ENCODE results near the gene PSKH1.

Gene PSKH1

DNA sequence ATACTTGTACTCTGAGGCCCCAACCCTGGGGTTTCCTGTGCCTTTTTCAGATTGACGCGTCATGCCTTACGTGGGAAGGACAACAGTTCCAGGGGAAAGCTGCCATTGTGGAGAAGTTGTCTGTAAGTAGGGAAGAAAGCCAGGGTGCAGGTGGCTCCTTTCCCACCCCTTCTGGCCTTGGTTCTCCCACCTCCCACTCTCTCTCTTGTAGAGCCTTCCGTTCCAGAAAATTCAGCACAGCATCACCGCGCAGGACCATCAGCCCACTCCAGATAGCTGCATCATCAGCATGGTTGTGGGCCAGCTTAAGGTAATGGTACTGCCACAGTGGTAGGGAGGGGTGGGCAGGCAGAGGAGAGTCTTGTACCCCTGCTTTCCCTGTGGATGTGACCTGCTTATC is 24.8 kb upstream of the PSKH1 start:
- DNase-seq, result no peak

DNA sequence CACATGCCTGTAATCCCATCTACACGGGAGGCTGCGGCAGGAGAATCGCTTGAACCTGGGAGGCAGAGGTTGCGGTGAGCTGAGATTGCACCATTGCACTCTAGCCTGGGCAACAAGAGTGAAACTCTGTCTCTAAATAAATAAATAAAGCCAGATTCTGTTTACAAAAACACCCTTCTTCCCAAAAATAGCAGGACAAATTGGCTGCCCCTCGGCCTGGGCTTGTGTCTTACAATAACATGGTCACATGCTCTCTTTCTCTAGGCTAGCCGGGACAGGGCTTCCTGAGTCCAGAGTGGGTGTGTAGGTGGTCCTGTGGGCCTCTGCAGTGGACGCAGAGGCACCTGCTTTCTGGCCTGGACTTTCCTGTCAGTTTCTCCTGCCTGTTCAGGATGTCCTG is 23.4 kb upstream of the PSKH1 start:
- no peak for DNase-seq

DNA sequence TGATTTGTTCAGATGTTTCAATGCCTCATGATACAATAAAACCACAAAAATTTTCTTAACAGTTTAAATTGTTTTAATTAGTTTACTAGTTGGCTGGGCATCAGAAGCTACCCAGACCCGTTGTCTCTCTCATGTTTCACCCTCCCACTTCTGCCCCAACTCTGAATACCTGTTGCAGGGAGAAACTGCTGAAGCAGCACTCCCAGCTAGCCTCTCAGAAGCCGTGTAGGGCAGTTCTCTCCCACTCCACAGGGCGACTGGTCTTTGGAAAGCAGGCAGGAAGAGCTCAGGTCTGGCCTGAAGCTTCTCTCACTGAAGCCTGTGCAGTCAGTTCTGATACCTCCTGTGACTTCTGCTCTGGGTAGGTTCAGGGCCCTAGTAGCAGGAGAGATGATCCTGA is 21.8 kb upstream of the PSKH1 start:
- DNase-seq, result no peak

DNA sequence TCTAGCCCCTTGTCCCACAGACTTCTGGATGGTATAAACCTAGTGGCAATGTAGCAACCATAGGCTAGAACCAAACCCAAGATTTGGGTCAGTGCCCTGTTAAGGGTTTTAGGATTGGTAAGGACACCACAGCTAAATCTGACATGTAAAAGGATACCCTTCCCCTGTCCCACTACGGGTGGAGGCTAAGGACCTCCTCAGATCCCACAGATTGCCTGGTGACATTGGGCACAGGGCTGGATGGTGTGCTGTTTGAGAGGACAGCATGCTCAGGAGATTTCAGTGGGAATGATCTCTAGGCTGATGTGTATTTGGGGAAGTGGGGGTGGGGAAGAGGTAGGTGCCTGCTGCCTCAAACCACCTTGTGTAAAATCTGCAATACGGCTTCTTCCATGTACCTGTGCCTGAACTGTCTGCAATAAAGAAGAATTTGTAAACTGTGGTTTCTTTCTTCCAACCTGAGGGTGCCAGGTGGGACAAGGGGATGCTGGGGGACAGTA is 20.9 kb upstream of the PSKH1 start:
- no peak for DNase-seq

DNA sequence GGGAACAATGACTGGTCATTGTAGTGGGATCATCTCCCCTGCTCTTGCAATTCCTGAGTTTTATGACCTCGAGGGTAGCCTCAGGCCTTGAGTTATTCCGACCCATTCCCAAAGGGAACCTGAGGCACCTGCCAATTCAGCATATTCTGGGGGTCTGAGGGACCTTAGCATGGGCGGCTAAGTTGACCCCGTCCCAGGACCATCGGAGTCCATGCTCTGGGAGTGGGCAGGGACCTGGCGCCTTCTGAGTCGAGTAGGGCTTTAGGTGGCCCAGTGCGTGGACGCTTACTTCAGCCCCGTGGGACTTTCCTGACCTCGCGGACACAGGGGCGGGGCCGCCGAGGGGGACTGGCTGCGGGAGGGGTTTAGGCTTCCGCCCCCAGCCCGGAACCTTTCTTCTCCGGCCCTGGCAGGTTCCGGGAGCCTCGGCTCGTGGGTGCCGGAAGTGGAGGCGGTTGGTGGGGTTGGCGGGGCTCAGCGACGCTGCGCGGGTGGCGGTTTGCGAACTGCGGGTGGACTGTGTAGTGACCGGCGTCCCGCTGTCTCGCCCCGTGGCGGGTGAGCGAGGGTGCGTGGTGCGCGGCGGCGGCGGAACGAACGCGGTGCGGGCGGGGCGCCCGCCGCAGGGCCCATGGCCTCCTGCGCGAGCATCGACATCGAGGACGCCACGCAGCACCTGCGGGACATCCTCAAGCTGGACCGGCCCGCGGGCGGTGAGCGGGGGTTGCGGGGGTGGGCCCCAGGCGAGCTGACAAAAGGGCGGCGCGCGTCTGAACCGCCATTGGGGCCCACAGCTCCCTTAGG is 20.2 kb upstream of the PSKH1 start, which contains the start of gene EDC4:
Gene EDC4, plus strand, starts transcription at position 422 of the 804 bp plus-strand sequence. Its CDS starts 210 bp downstream, at position 632.
- DNase-seq, result no peak

DNA sequence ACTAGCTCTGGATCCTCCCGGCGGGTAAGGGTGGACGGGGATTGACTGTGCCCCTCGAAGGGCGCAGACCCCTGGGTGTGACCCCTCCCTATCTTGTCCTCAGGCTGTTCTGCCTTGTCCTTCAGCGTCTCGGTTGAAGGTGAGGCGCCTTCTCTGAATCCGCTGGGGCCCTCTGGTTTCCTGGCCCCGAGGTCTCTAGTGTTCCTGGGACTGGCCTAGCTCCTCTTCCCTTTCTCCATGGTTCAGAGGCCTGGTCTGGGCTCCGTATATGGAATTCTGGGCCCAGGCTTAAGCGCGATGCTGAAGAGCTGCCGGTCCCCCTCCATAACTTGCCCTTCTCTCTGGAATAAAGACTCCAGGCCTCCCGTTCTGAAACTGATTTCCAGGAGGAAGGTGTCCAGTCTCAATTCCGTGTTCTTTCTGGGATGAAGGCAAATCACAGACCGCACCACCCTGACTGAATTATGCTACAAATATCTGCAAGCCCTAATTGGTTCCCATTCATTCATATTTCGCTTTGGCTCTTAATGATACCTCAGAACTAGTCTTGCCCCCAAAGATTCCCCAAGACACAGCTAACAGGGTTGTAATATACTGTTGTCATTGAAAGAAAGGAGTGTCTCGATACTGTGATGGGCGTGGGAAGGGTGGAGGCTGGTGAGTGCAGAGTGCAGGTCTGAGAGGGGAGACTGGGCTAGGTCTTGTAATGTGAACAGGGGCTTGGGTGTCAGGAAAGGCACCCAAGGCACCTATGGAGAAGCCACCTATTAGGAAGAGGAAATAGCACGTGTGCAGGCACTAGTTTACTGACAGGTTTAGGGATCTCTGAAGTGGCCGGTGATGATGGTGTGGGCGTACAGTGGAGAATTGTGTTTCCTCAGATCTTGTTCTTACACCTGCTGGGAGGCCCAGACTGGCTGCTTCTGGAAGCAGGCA is 19.4 kb upstream of the PSKH1 start:
- no peak for DNase-seq

DNA sequence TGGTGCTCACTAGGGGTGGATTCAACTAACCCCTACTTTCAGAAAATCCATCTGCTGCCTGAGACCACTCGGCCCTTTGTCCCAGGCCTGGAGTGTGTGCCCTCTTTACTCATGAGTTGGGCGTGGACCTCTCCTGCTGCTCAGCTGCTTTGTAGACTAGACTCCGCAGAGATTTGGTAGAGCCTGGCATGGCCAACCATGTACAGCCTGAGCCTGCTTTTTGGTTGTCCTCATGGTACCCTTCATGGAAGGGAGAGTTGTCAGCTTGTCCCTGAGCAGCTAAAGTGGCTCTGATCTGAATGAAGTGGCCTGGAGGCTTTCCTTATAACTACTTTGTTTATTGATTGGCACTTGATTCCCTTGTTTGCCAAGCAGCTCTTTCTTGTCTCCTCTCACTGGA is 18.7 kb upstream of the PSKH1 start:
- no peak for DNase-seq

DNA sequence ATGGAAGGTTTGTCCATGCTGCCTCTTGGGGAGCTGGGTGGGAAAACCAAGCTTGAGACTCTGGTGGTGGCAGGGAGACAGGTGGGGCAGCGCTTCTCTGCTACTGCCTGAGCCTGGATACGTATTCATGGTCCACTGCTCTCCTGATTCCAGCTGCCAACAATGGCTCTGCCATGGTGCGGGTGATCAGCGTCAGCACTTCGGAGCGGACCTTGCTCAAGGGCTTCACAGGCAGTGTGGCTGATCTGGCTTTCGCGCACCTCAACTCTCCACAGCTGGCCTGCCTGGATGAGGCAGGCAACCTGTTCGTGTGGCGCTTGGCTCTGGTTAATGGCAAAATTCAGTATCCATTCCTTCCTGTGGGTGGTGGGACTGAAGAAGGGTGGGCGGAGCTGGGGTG is 16.0 kb upstream of the PSKH1 start:
- no peak for DNase-seq

DNA sequence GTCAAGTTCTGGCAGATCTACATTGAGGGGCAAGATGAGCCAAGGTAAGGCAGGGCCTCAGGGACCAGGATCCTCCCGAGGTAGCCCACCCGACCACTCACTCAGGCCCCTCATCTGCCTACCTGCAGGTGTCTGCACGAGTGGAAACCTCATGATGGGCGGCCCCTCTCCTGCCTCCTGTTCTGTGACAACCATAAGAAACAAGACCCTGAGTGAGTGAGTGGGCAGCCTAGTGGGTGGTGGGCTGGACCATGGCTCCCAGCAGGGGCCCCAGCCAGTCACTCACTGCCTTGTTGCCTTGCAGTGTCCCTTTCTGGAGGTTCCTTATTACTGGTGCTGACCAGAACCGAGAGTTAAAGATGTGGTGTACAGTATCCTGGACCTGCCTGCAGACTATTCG is 14.8 kb upstream of the PSKH1 start:
- DNase-seq, result no peak

DNA sequence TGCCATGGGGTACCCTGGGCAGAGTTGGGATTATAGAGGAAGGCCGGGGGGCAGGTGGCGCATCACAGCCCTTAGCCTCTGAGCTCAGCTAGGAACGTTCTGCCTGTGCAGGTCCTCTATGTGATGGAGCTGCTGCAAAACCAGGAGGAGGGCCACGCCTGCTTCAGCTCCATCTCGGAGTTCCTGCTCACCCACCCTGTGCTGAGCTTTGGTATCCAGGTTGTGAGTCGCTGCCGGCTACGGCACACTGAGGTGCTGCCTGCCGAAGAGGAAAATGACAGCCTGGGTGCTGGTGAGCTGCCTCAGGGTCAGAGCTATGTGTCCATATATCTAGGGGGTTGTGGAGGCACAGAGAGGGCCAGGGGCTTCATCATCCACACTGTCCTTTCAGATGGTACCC is 14.2 kb upstream of the PSKH1 start:
- no peak for DNase-seq

DNA sequence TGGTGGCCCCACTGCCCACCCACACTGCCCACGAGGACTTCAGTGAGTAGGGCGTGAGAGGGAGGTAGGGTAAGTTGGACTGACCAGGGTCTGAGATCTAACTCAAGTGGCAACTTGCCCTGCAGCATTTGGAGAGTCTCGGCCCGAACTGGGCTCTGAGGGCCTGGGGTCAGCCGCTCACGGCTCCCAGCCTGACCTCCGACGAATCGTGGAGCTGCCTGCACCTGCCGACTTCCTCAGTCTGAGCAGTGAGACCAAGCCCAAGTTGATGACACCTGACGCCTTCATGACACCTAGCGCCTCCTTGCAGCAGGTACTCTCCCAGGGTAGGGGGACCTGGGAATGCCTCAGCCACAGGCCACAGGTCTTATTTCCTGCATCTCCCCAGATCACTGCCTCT is 13.6 kb upstream of the PSKH1 start:
- no peak for DNase-seq

DNA sequence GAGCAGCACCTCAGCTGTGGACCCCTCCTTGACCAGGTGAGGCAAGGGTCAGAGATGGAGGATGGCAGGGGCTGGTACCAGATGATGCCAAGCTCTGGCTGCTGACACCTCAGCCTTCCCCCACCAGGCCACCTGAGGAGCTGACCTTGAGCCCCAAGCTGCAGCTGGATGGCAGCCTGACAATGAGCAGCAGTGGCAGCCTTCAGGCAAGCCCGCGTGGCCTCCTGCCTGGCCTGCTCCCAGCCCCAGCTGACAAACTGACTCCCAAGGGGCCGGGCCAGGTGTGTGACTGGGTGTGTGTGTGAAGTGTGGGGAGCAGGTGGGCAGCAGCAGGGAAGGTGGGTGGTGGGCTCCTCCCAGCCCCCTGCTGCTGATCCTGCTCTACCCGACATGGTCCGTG is 13.1 kb upstream of the PSKH1 start:
- DNase-seq, result no peak

DNA sequence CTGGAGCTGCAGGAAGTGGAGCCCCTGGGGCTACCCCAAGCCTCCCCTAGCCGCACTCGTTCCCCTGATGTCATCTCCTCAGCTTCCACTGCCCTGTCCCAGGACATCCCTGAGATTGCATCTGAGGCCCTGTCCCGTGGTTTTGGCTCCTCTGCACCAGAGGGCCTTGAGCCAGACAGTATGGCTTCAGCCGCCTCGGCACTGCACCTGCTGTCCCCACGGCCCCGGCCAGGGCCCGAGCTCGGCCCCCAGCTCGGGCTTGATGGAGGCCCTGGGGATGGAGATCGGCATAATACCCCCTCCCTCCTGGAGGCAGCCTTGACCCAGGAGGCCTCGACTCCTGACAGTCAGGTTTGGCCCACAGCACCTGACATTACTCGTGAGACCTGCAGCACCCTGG is 12.5 kb upstream of the PSKH1 start:
- no peak for DNase-seq

DNA sequence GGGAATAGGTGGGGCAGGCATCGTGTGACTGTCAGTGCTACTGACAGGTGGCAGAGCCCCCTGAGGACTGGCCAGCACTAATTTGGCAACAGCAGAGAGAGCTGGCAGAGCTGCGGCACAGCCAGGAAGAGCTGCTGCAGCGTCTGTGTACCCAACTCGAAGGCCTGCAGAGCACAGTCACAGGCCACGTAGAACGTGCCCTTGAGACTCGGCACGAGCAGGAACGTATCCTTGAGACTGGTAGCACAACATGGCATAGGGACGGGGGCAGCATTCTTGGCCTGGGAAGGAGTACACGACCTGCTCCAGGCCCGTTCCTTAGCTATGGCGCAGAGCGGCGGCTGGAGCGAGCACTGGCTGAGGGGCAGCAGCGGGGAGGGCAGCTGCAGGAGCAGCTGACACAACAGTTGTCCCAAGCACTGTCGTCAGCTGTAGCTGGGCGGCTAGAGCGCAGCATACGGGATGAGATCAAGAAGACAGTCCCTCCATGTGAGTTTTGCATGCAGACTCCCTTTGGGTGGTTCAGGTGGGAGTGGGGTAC is 11.4 kb upstream of the PSKH1 start:
- no peak for DNase-seq

DNA sequence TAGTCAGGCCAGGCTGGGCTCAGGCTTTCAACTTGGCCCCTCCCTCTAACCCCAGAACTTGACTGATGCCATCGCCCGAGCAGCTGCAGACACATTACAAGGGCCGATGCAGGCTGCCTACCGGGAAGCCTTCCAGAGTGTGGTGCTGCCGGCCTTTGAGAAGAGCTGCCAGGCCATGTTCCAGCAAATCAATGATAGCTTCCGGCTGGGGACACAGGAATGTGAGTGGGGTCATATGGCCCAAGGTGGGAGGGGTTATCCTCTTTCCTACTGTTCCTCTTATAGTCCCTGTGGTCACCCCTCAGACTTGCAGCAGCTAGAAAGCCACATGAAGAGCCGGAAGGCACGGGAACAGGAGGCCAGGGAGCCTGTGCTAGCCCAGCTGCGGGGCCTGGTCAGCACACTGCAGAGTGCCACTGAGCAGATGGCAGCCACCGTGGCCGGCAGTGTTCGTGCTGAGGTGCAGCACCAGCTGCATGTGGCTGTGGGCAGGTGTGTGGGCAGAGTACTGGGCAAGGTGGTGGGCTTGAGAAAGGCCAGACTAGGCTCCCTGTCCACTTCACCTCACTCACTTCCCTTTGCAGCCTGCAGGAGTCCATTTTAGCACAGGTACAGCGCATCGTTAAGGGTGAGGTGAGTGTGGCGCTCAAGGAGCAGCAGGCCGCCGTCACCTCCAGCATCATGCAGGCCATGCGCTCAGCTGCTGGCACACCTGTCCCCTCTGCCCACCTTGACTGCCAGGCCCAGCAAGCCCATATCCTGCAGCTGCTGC is 10.5 kb upstream of the PSKH1 start:
- DNase-seq, result no peak

DNA sequence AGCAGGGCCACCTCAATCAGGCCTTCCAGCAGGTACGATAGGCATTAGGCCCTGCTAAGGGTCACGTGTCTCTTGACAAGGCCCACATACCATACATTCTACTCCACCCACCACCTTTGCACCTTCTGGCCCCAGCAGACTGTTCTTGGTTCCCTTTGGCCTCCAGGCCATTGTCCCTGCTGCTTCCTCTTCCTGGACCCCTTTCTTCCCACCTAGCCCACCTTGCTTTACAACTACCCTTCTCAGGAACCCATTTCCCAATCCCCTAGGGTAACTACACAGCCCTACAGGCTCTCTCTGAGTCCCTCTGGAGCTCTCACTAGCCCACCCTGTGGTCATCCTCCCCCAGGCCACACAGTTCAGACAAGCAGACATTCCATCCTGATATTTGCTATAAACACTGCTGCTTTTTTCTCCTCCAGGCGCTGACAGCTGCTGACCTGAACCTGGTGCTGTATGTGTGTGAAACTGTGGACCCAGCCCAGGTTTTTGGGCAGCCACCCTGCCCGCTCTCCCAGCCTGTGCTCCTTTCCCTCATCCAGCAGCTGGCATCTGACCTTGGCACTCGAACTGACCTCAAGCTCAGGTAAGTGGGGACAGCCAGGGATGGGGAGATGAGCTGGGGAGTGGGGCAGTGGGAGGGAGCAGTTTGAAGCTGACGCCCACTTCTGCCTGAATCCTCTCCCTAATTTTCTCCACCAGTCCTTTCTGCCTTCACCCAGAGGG is 9.7 kb upstream of the PSKH1 start:
- DNase-seq, result no peak

DNA sequence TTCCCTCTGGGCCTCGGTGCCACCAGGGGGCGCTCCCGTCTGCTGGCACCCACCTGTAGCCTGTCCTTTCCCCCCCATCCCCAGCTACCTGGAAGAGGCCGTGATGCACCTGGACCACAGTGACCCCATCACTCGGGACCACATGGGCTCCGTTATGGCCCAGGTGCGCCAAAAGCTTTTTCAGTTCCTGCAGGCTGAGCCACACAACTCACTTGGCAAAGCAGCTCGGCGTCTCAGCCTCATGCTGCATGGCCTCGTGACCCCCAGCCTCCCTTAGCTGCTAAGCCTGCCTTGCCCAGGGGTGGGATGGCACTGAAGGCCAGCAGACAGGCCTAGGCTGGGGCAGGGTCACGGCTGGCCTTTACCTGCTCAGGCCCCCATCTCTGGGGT is 9.2 kb upstream of the PSKH1 start:
- no peak for DNase-seq

DNA sequence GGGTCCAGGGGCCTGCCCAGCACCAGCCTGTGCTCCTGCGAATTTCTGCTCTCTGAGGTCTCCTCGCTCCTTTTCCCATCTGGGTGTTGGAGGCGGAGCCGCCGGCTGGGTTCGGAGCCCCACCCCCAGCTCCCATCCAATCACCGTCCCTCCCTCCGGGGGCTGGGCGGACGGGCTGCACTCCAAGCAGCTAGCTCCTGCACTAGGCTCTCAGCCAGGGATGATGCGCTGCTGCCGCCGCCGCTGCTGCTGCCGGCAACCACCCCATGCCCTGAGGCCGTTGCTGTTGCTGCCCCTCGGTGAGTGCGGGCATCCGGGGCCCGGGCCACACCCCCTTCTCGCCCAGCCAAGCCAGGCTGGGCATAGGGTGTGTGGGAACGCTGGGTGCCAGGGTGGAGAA is 8.4 kb upstream of the PSKH1 start, which contains the start of gene NRN1L:
Gene NRN1L, plus strand, starts transcription at position 202 of the 400 bp plus-strand sequence. Its CDS starts 19 bp downstream, at position 221.
- no peak for DNase-seq

DNA sequence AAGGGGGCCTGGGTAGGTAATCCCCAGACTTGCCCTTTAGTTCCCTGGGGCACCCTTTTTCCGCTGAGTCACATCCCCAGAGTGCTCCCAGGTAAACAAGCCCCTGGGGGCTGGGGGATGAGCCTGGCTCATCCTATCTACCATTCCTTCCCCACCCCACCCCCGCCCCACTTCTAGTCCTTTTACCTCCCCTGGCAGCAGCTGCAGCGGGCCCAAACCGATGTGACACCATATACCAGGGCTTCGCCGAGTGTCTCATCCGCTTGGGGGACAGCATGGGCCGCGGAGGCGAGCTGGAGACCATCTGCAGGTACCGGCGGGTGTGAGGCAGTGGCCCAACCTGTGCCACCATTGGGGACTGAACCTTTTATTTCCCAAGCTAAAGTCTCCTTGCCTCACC is 7.5 kb upstream of the PSKH1 start:
- DNase-seq, result no peak

DNA sequence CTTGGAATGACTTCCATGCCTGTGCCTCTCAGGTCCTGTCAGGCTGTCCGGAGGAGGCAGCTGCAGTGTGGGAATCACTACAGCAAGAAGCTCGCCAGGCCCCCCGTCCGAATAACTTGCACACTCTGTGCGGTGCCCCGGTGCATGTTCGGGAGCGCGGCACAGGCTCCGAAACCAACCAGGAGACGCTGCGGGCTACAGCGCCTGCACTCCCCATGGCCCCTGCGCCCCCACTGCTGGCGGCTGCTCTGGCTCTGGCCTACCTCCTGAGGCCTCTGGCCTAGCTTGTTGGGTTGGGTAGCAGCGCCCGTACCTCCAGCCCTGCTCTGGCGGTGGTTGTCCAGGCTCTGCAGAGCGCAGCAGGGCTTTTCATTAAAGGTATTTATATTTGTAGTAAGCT is 7.1 kb upstream of the PSKH1 start:
- no peak for DNase-seq

DNA sequence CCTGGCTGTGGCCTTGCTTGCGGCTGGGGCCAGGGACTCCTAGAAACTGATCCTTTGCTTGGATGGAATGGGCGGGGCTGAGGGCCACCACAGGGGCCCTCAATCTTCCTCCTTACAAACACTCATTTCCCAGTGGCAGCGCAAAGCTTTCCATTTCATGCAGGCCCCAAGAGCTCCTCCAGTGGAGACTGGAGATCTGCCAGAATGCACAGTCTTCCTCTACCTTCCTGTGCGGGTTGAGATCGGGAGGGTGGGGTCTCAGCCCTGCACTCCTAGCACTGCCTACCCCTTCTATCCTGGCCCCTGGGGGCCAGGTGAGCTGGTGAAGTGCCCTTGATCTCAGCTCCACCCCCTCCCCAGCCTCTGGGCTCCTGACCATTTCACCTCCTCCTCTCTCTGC is 6.7 kb upstream of the PSKH1 start:
- DNase-seq, result peak; percentile 33

DNA sequence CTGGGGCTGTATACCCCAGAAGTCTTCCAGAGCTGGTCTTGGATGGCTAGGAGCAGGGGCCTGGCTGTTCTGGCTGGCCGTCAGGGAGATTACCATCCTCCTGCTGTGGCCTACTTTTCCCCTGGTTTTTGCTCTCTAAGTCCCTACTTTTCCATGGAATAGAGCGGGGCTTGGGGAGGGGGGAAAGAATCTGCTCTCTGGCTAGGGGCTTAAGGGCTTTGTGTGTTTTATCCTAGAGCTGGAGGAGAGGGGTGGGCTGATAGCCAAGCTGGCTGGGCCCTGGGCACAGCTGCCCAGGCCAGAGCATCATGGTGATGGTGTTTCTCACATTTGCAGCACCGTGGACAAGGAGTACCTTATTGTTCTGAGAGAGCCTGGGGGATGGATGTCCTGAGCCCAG is 4.7 kb upstream of the PSKH1 start:
- no peak for DNase-seq
